RWPE1 (cell line): ENCODE measurements around the gene IL2RA.

Experiments used
- CTCF ChIA-PET: fragments of 350-600 bp; sonication (Branson Sonifier 250); formaldehyde crosslinking; extraction: SDS; loops from one replicate; lab custom pipeline; 2021; lab: Yijun Ruan, JAX
- POLR2A ChIA-PET: fragments of 400-600 bp; formaldehyde crosslinking; extraction: SDS; loops from one replicate; lab custom pipeline; 2020; ENCODE audit warnings: antibody characterized with exemption; ENCODE audit not compliant: low non-redundant PET; lab: Yijun Ruan, JAX
- DNase-seq: peaks from one replicate; pipeline ENCODE4 v3.0.0; 2012; ENCODE audit warnings: low spot score
- H3K27ac ChIP-seq: fragments of 450-650 bp; 2 replicates; pipeline ENCODE4 v1.5.1; 2017
- CTCF ChIP-seq: fragments of 450-650 bp; conservative IDR thresholded peaks from 2 replicates; pipeline ENCODE4 v1.5.1; 2017; ENCODE audit warnings: low read depth, mild to moderate bottlenecking

IL2RA gene

GRCh38 chr10:6022660-6023059 is 39.5 kb downstream of the IL2RA start:
- TF ChIP-seq CTCF = no peak
- CTCF ChIA-PET = interaction anchor here (0.6 to 0.7 kb wide), 2 partner anchors 9 to 23 kb away, joined by 3 to 4 read pairs; no protein-coding TSS in a partner anchor
- no peak for DNase-seq
- no peak overlapping the region for H3K27ac ChIP-seq
- POLR2A ChIA-PET = interaction anchor here (0.6 kb wide), 1 partner anchor 66 kb away, joined by 6 read pairs; no protein-coding TSS in a partner anchor

GRCh38 chr10:6020826-6021225 is 41.3 kb downstream of the IL2RA start:
- H3K27ac ChIP-seq = no peak overlapping the region
- POLR2A ChIA-PET = no interaction called here
- DNase-seq = no peak
- TF ChIP-seq CTCF = no peak
- CTCF ChIA-PET = no interaction called here

- H3K27ac ChIP-seq = no peak overlapping the region
- CTCF ChIA-PET = no interaction called here
- no peak for DNase-seq
- no peak for TF ChIP-seq CTCF
- POLR2A ChIA-PET = no interaction called here
Observed at GRCh38 chr10:6019796-6020195, 42.4 kb downstream of the IL2RA start.

- ChIA-PET POLR2A (no interaction called here), CTCF (no interaction called here)
- no peak for DNase-seq
- no peak for TF ChIP-seq CTCF
- no peak overlapping the region for H3K27ac ChIP-seq
Observed at GRCh38 chr10:6019010-6019782, 43.0 kb downstream of the IL2RA start.

- POLR2A ChIA-PET = no interaction called here
- CTCF ChIA-PET = no interaction called here
- TF ChIP-seq CTCF = no peak
- DNase-seq = no peak
- no peak overlapping the region for H3K27ac ChIP-seq
Observed at GRCh38 chr10:6018422-6018821, 43.7 kb downstream of the IL2RA start.

- POLR2A ChIA-PET = no interaction called here
- CTCF ChIA-PET = no interaction called here
- no peak for TF ChIP-seq CTCF
- H3K27ac ChIP-seq = no peak overlapping the region
- no peak for DNase-seq
Observed at GRCh38 chr10:6017781-6018354, 44.3 kb downstream of the IL2RA start.
